Activated T-cell treated with anti-CD3 and anti-CD28 coated beads, Interleukin-2, amount 50 U/mL, for 48 hours (primary cell): Measurements from ENCODE around the gene TTF2.
"Not testable (repeated sequence)": the region's sequence is repeated elsewhere in the genome, so short reads cannot be mapped to it uniquely, and the experiment has no call there.

ENCODE experiments used
- DNase-seq, 2 experiments: peaks; one replicate each; pipeline ENCODE4 v3.0.0-alpha.2; 2020

Gene TTF2

DNA sequence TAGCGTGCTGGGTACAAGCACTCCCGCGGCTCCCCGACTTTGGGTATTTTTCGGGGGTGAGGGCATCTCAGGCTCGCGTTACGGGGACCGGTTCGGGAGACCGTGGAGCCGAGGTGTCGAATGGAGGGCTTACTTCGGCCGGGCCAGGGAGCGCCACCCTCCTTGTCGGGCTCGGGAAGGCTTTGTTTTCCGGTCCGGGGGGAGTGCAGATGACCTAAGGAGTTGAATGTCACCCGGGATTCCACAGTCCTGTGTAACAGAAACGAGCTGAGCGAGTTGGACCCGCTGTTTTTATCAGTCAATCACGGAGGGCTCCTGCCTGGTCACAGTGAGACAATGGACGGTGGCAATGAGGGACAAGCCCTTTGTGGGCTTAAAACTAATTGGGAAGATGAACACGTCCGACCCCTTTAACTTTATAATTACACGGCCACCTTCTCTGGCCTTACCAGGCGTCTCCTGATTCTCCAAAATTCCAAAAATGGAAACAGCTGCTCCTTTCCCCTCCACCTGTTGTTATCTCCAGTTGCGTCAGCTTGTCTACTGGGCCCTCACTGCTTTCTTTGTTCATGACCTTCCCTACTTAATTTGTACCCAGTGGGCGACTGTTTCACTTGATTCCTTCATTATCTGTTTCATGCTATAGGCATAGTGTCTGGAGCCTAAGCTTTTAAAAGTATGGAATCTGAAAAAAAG lies 62.4 kb downstream of the TTF2 start:
- no peak for DNase-seq

DNA sequence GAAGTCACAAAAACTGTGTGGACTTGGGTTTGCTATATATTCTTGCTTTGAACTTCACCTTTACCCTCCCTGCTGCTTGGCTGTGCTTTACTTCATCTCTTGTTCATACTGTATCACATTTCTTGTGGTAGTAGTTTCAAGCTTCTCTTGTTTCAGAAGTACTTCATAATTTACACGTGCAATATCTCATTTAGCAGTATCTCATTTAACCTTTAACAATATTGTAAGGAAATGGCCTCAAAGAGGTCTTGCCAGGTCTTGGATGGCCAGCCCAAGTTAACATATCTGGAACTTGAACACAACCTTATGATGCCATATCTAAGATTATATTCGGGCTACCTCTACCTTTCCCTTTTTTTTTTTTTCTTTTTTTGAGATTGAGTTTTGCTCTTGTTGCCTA lies 63.1 kb downstream of the TTF2 start:
- DNase-seq = no peak

DNA sequence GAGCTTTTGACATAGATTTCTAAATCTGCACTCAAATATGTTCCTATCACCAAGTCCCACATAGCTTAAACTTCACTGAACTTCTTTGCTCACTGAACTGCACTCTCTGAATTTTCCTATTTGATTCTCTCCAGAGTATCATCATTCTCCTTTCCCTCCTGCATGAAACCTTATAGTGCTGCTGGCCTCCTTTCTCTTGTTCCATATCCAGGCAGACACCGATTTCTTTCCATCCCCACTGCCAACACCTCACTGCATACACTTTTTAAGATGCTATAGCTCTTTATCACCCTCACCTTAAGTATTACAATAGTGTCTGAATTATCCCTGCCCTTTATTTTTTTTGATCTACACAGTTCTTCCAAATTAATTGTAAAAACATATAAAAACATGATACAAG lies 64.5 kb downstream of the TTF2 start:
- DNase-seq = no peak

DNA sequence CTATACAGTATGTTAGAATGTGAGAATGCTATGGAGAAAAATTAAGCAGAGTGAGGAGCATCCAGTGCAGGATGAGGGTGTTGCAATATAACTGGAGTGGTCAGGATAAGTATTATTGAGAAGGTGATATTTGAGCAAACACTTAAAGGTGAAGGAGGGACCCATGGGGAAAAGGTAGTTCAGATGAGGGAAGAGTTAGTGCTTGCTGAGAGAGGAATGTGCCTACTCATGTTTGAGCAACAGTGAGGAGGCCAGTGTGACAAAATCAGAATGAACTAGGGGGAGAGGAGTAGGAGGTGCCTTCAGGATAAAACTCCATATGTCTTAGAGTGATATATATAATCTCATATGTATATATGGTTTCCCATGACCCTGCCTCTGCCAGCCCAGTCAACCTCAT lies 67.7 kb downstream of the TTF2 start:
- no peak for DNase-seq

DNA sequence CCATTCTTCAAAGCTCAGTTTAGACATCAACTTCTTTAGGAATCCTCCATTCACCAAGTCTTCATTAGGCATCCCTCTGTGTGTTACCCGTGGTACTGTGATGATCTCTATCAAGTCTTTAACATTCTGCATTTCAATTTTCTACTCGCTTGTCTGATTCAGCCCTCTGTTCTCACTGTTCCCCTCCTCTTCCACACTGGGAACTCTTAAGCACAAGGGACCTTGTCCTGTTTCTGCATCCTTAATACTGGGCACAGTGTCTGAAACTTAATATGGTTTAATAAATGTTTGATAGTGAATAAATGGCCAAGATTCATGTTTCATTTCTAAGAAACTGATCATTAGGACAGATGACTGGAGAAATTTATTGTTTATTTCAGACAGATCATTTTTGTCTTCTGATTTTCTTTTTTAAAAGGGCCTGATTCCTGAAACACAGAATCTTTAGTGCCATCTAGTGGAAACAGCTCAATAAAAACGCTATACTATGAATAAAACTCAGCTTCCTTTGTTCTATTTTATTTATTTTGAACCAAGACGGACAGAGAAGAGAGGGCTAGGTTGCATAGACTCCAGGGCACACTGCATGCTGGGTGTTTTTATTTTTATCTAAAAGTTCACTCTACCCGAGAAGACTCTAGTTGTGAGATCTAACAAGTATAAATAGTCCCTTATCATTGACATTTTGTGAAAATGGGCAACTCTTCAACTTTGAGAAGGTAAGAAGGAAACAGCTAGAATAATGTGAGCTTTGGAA lies 68.4 kb downstream of the TTF2 start:
- DNase-seq = no peak

DNA sequence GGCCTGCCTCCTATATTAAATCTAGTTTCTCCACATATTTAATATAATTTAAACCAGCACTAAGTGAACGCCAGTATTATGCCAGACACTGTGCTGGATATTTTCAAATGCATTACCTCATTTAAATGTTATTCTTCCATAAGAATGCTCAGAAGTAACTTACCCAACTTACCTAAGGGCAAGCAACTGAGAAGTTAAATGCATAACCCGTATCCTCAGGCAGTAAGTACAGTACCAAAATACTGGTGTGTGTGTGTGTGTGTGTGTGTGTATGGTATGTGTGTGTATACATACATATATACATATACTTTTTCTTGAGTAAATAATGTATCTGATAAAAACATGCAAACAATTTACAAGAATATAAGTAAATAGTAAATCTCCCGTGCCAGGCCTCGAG lies 70.4 kb downstream of the TTF2 start:
- no peak for DNase-seq

DNA sequence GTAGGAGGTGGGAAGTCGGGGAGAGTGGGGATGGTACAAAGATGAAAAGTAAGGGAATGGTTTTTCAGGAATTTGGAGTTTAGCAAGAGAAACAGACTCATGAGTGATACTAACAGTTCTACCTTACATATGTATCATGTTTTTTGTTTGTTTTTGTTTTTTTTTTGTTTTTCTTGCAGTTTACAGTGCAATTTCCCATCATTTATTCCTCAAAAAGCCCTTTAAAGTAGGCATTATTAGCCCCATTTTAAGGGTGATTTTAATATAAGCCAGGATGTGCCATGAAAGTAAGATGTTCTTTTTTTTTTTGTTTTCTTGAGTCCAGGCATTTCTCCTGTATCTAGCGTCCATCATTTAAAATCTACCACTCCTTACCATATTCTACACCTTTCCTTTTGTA lies 75.2 kb downstream of the TTF2 start:
- DNase-seq = no peak

DNA sequence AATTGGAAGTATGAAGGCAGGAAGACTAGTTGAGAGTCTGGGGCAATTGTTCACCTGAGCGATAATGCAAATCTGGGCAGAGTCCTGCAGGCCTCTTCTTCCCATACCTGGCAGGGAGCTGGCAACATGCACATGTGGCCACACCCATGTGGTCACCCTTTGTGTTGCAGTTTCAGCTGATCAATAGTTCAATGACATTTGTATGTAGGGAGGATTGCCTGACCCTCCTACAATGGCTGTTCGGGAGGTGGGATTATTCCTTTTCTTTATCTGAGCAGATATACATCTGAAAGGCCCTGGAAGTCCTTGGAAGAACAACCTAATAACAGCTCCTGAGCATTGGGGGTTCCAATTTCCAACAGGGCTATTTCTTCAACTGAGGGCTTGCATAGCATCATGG lies 76.6 kb downstream of the TTF2 start:
- DNase-seq = no peak

DNA sequence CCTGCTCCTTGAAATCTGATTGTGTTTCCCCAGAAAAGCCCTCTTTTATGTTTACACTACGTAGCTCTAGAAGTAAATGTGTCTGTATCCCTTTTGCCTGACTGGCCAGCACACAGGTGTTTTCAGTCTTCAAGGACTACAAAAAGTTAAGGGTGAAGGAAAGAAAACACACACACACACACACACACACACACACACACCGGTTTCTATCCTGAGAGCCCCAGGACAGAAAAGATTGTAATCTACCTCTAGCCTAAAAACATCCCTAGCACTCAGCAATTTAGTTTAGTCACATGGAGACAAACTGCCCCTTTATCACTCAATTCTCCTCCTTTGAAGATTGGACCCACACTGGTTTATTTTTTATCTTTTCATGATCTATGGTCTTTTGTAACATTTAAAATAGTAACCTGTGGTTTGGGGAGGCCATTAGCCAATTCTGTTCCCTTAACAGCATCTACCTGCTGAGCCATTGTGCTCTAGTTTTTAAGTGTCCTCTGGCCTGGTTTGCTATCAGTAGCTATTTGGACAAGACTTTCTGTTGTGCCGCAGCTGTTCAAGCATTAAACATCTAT lies 77.2 kb downstream of the TTF2 start:
- no peak for DNase-seq

DNA sequence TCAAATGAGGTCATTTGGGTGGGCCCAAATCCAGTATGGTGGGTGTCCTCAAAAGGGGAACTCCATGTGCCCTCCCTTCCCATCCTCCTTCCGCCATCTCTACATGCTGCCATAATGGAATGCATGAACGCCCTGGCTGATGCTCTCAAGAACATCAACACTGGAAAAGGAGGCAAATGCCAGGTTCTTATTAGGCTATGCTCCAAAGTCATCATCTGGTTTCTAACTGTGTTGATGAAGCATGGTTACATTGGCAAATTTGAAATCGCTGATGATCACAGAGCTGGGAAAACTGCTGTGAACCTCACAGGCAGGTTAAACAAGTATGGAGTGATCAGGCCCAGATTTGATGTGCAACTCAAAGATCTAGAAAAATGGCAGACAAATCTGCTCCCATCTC lies 78.0 kb downstream of the TTF2 start:
- DNase-seq = no peak

DNA sequence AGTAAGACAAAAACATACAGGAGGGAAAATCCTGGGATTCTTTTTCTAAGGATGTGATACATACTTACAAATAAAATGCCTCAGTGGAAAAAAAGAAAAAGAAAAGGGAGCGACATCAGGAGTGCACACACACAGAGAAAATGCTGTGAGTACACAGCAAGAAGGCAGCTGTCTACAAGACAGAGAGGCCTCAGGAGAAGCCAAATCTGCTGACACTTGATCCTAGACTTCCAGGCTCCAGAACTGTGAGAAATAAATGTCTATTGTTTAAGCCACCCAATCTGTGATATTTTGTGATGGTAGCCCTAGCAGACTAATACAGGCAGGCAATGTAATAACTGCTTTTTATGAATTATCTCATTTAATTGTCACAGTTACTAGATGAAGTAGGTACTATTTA lies 78.4 kb downstream of the TTF2 start:
- DNase-seq = no peak

DNA sequence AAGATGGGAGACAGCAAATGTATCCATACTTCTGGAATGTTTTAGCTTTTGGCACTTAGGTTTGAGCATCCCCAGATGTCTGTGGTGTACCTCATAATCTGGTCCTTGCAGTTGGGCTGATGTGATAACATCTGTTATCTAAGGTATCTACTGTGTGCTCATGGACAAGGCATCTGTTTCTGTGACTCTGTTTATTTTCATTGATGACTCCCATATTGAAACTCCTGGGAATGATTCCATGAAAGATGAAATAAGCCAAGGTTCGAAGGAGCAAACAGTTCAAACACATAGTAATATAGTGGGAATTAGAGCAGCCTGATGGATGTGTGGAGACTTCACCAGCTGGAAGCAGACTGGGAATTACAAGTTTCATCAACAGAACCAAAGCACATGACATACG lies 82.1 kb downstream of the TTF2 start:
- DNase-seq = no peak

DNA sequence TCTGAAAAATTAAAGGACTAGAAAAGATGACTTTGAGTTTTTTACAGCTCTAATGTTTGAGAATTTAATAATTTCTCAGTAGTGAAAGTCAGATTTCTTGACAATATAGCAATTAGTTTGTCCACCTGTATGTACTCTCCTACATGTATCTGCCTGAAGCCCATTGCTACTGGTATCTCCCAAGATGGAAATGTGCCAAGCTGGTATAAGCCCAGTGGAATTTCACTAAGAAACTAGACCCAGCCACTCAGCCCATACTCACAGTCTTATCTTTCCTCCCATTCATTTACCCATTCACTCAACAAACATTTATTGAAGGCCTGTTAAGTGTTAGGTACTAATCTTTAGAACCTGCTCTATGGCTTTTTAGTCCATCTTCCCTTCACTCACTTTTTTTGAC lies 83.0 kb downstream of the TTF2 start:
- DNase-seq = no peak

DNA sequence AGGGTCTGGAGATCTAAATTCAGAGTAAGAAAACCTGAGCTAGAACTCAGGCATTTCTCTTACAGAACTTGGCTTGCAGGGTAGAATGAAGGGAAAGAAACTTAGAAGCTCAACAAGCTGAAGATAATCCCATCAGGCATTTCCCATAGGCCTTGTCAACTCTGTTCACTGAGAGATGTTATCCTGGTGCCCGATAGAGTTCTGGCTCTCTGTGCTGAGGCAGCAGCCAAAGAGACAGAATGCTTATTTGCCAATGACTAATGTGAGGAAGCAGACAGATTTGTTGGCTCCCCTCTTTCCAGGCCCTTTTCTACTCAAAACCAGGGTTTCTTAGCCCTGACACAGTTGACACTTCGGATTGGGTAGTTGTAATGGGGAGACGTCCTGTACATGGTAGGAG lies 83.7 kb downstream of the TTF2 start:
- DNase-seq = no peak

DNA sequence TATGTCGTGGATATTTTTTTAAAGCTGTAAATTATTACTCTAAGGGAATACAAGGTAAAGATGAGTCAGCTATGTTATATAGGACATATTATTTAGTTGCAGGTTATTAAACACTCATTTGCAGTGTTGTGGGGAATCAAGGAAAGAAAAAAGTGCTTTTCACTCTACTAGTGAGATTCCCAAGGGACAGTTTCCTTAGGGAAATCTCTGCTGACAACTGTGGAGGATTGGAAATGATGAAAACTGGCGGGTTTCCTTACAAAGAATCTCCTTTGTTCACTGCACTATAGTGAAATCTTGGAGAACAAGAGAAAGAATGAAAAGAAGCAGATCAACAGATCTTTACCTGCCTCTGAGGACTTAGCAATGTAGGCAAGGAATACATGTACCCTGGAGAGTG lies 85.9 kb downstream of the TTF2 start:
- no peak for DNase-seq

DNA sequence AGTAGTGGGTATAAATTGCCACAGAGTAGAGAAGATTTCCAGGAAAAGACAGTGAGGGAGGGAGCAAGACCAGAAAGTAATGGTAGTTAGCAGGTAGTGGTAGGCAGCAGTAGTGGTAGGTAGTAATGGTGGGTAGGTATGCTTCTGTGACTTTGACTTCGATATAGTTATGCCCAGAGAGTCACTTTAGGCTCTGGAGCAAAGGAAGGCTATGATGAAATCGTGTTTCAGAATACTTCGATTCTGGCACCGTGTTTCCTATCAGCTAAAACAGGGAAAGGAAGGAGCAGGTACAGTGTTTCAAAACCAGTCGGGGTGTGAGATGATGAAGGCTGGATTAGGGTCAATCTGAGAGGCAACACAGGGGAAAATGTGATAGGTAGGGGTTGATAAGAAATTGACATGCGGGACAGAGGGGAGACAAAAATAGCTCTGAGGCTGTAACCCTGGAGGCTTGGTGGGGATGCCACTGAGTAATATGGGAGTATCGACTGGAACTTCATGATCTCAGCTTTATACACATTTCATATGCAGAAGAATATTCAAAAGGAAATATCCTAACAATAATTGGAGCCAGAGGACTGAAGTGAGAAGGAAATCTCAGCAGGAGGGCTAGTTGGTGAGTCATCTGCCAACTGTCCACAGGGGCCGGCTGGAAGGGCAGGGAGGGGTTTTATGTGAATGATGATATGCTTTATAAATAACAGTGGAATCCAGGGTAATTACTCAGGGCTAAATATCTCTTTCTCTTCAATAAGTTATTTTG lies 86.6 kb downstream of the TTF2 start:
- no peak for DNase-seq

DNA sequence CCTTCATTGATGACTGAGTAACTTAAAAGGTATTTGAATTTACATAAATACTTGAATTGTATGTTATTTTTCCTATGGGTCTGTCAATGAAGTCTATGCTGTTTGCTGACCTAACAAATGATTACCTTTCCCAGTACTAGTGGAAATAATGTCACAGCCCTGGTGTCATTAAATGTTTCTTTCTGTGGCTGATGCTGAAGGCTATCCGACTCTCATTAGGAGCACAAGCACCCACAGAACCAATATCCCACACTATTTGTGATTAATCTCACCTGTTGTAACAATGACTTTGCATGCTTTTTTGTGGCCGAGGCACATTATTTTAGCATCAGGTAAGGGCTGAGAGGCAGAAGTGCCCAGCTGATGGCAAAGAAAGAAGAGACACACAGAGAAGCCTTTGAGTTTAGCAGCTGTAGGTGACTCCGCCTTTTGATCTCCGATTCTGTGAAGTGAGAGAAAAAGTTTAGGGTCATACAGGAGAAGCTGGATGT lies 87.3 kb downstream of the TTF2 start:
- DNase-seq = no peak

DNA sequence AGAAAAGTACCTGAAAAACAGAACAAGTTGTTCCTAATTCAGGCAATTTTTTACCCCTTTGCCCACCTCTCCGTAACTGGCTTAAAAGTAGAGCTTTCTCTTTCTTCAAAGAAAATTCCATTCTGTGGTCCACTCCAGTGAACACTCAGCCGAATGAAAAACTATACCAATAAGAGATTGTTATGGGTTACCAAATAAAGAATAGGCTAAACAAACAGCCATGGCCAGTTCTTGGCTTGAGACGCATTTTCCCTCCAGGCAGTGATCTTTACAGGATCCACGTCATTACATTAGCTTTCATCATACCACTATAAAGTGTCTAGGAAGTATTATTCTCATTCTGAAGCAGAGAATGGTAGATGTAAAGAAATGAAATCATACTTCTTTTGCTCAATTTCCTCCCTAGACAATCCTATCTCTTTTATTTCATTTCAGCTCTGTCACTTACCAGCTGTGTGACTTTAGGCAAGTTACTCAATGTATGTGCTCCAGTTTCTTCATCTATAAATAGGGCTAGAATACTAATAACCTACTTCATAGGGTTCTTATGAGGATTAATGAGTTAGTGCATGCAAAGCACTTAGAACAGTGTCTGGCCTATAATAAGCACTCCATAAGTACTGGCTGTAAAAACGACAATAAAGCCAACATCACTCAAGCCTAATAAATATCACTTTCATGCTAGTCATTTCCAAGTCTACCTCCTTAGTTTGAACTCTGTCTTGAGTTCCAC lies 87.9 kb downstream of the TTF2 start:
- no peak for DNase-seq

DNA sequence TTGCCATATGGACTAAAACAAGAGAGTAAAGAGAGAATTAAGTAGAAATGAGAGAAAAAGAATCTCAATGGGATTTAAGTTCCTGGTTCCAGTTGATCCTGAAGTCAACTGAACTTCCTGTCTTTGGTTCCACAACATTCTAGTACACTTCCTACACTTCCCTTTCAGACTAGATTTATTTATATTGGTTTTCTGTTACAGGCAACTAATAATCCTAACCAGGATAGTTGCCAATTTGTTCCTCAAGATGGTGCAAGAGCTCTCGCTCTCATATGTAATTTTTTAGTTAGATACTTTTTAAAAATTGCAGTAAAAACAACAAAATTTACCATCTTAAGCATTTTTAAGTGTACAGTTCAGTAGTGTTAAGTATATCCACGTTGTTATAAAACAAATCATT lies 90.2 kb downstream of the TTF2 start:
- no peak for DNase-seq

DNA sequence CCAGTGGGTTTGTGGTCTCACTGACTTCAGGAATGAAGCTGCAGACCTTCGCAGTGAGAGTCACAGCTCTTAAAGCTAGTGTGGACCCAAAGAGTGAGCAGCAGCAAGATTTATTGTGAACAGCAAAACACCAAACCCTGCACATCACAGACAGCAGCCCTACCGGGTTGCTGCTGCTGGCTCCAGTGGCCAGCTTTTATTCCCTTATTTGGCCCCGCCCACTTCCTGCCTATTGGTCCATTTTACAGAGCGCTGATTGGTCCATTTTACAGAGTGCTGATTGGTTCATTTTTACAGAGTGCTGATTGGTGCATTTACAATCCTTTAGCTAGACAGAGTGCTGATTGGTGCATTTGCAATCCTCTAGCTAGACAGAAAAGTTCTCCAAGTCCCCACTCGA lies 91.2 kb downstream of the TTF2 start:
- not testable (repeated sequence) for DNase-seq
